Iris pigment epithelial cell (primary cell): ENCODE results near the gene MTHFSD.

Experiments used
- DNase-seq: peaks from one replicate; pipeline ENCODE4 v3.0.0-alpha.2; 2011; ENCODE audit warnings: low read depth

The MTHFSD gene

GRCh38 chr16:86584071-86584685 lies 29.1 kb upstream of the MTHFSD start:
- DNase-seq, result no peak

GRCh38 chr16:86581458-86581857 lies 26.4 kb upstream of the MTHFSD start:
- DNase-seq, result no peak

- no peak for DNase-seq
Observed at GRCh38 chr16:86580791-86581170, 25.7 kb upstream of the MTHFSD start.

GRCh38 chr16:86580063-86580790 lies 25.2 kb upstream of the MTHFSD start:
- no peak for DNase-seq

GRCh38 chr16:86579268-86580062 lies 24.4 kb upstream of the MTHFSD start:
- DNase-seq, result no peak

- peak; percentile 79 for DNase-seq
Observed at GRCh38 chr16:86578611-86579267, 23.7 kb upstream of the MTHFSD start.

GRCh38 chr16:86578061-86578599 lies 23.1 kb upstream of the MTHFSD start, which contains the start of gene FOXL1:
Gene FOXL1 (plus strand): TSS chr16:86578549. CDS start chr16:86578724, 175 bp downstream.
- peak; percentile 86 for DNase-seq

GRCh38 chr16:86577314-86577971 lies 22.4 kb upstream of the MTHFSD start:
- DNase-seq, result no peak

- peak; percentile 40 for DNase-seq
Observed at GRCh38 chr16:86576591-86577313, 21.7 kb upstream of the MTHFSD start.

- peak; percentile 96 for DNase-seq
Observed at GRCh38 chr16:86575754-86576557, 20.9 kb upstream of the MTHFSD start.

- DNase-seq, result no peak
Observed at GRCh38 chr16:86575095-86575685, 20.2 kb upstream of the MTHFSD start.

GRCh38 chr16:86574646-86575045 lies 19.6 kb upstream of the MTHFSD start:
- DNase-seq, result no peak

- DNase-seq, result no peak
Observed at GRCh38 chr16:86573646-86574508, 18.8 kb upstream of the MTHFSD start.

- no peak for DNase-seq
Observed at GRCh38 chr16:86573215-86573614, 18.2 kb upstream of the MTHFSD start.

GRCh38 chr16:86572606-86573005 lies 17.6 kb upstream of the MTHFSD start:
- no peak for DNase-seq

- no peak for DNase-seq
Observed at GRCh38 chr16:86572041-86572521, 17.0 kb upstream of the MTHFSD start.

GRCh38 chr16:86571530-86571915 lies 16.5 kb upstream of the MTHFSD start:
- DNase-seq, result no peak
